CD14-positive monocyte (primary cell): Measurements from ENCODE around the gene TMEM151A. TPM values are rescaled to one million over a fixed set of nuclear protein-coding genes. Genes with fewer than 3 reads are reported as not detected.

Source experiments
- DNase-seq, 3 donors: peaks; one replicate each; pipeline ENCODE4 v3.0.0-alpha.2; 2011 to 2022
- H2AFZ ChIP-seq: 2 replicates; pipeline ENCODE4 v1.6.0; 2012; ENCODE audit warnings: mild to moderate bottlenecking, low read depth, low read length, inconsistent platforms; ENCODE audit not compliant: insufficient read depth, poor library complexity, severe bottlenecking
- H3K27ac ChIP-seq, 2 donors: 1 replicate in 1 of 2; 2 replicates in 1 of 2; pipeline ENCODE4 v1.5.1; 2012 to 2013; ENCODE audit warnings: low read length in 2 of 2, control low read depth in 1 of 2, inconsistent platforms in 1 of 2, low read depth in 1 of 2, mild to moderate bottlenecking in 1 of 2
- H3K27me3 ChIP-seq, 2 donors: one replicate each; pipeline versions ENCODE4 v1.6.0 to v1.6.1; 2011 to 2013; ENCODE audit warnings: low read length in 2 of 2; ENCODE audit not compliant: control insufficient read depth in 2 of 2, insufficient read depth in 2 of 2
- H3K36me3 ChIP-seq, 2 donors: replicated peaks in 1 of 2; 1 replicate in 1 of 2; 2 replicates in 1 of 2; pipeline versions ENCODE4 v1.5.1 to v1.6.1; 2012 to 2013; ENCODE audit warnings: low read length in 2 of 2, control low read depth in 1 of 2, inconsistent platforms in 1 of 2, mild to moderate bottlenecking in 1 of 2; ENCODE audit not compliant: insufficient read depth in 2 of 2, control insufficient read depth in 1 of 2
- H3K4me1 ChIP-seq, 2 donors: 1 replicate in 1 of 2; 2 replicates in 1 of 2; pipeline versions ENCODE4 v1.5.1 to v1.6.1; 2012 to 2013; ENCODE audit warnings: low read length in 2 of 2, control low read depth in 1 of 2, inconsistent platforms in 1 of 2, mild to moderate bottlenecking in 1 of 2, moderate library complexity in 1 of 2; ENCODE audit not compliant: insufficient read depth in 2 of 2, control insufficient read depth in 1 of 2
- H3K4me2 ChIP-seq: replicated peaks from 2 replicates; pipeline ENCODE3; 2012; ENCODE audit warnings: low read length, moderate library complexity, mild to moderate bottlenecking; ENCODE audit not compliant: poor library complexity, severe bottlenecking; ENCODE audit errors: extremely low read depth
- H3K4me3 ChIP-seq, 3 experiments: fragments of 200-600 bp in 1 of 3; sonication (generic) in 1 of 3; replicated peaks in 1 of 3; 1 replicate in 2 of 3; 2 replicates in 1 of 3; pipeline ENCODE4 v1.5.1; 2011 to 2013; ENCODE audit warnings: low read length in 3 of 3, mild to moderate bottlenecking in 3 of 3, control low read depth in 2 of 3, low read depth in 2 of 3, inconsistent platforms in 1 of 3, moderate library complexity in 1 of 3
- H3K79me2 ChIP-seq: 2 replicates; pipeline ENCODE4 v1.6.0; 2012; ENCODE audit warnings: mild to moderate bottlenecking, control low read depth, inconsistent platforms, low read length, moderate library complexity; ENCODE audit not compliant: insufficient read depth
- H3K9ac ChIP-seq: 2 replicates; pipeline ENCODE4 v1.6.0; 2017; ENCODE audit warnings: low read length, mild to moderate bottlenecking; ENCODE audit not compliant: insufficient read depth, poor library complexity, severe bottlenecking
- H3K9me3 ChIP-seq, 2 donors: replicated peaks in 1 of 2; 1 replicate in 1 of 2; 2 replicates in 1 of 2; pipeline versions ENCODE4 v1.5.1 to v1.6.1; 2012 to 2013; ENCODE audit warnings: low read length in 2 of 2, control low read depth in 1 of 2; ENCODE audit not compliant: control insufficient read depth in 1 of 2, insufficient read depth in 1 of 2
- H4K20me1 ChIP-seq: 2 replicates; pipeline ENCODE4 v1.6.0; 2012; ENCODE audit warnings: mild to moderate bottlenecking, low read length, control low read depth, moderate library complexity; ENCODE audit not compliant: insufficient read depth
- H3K27ac Mint-ChIP-seq, 7 donors: one replicate each; pipeline ENCODE4 v1.8.0; 2020; ENCODE audit warnings: mild to moderate bottlenecking in 7 of 7, mixed read lengths in 7 of 7, moderate library complexity in 6 of 7, inconsistent platforms in 2 of 7
- H3K27me3 Mint-ChIP-seq, 3 donors: one replicate each; pipeline ENCODE4 v1.8.0; 2021 to 2022; ENCODE audit warnings: low read depth in 3 of 3, mild to moderate bottlenecking in 3 of 3, mixed read lengths in 3 of 3, moderate library complexity in 3 of 3, inconsistent platforms in 1 of 3
- H3K36me3 Mint-ChIP-seq, 2 donors: one replicate each; pipeline ENCODE4 v1.8.0; 2020; ENCODE audit warnings: mixed read lengths in 2 of 2, inconsistent platforms in 1 of 2, mild to moderate bottlenecking in 1 of 2
- H3K4me1 Mint-ChIP-seq: one replicate; pipeline ENCODE4 v1.8.0; 2020; ENCODE audit warnings: mild to moderate bottlenecking, mixed read lengths
- H3K4me3 Mint-ChIP-seq, 2 donors: one replicate each; pipeline ENCODE4 v1.8.0; 2020; ENCODE audit warnings: mild to moderate bottlenecking in 2 of 2, mixed read lengths in 2 of 2, moderate library complexity in 1 of 2
- H3K9me3 Mint-ChIP-seq, 7 donors: one replicate each; pipeline ENCODE4 v1.8.0; 2020 to 2022; ENCODE audit warnings: mixed read lengths in 7 of 7, mild to moderate bottlenecking in 6 of 7, moderate library complexity in 6 of 7, inconsistent platforms in 2 of 7
- CTCF ChIP-seq: fragments of 200-600 bp; IDR thresholded peaks from one replicate; pipeline ENCODE4 v1.8.0; 2022; ENCODE audit warnings: antibody characterized with exemption, mild to moderate bottlenecking
- WGBS: methylation state at CpG from one replicate; pipeline ENCODE4 v1.1.5; 2013; ENCODE audit warnings: missing lambda C conversion rate; ENCODE audit not compliant: insufficient coverage; 5-methylcytosine and 5-hydroxymethylcytosine counted together
- intact Hi-C, 2 donors: fragments of 100-400 bp; cut with micrococcal nuclease; formaldehyde crosslinking; loops; one replicate each; pipeline versions ENCODE4 v1.15.0 to v1.15.1; 2023
- polyA plus RNA-seq, 3 donors: library from polyadenylated mRNA; depleted of rRNA in 1 of 3; unstranded in 2 of 3; stranded (reverse) in 1 of 3; fragments of 300-500 nt in 2 of 3; fragments of >200 nt in 1 of 3; fragmentation: Illumina TruSeq in 2 of 3; gene quantifications; 1 replicate in 2 of 3; 2 replicates in 1 of 3; pipeline ENCODE4 v1.2.3, GENCODE V29; 2012 to 2021

The TMEM151A gene
- polyA plus RNA-seq, 3 donors, result not detected

- no peak overlapping the region for H3K4me3 ChIP-seq
- H2AFZ ChIP-seq, result no peak overlapping the region
- H3K36me3 Mint-ChIP-seq, result peaks cover 53 to 61% of the 10 kb centered on the region in 2 donors
- H3K27ac ChIP-seq, result no peak overlapping the region
- H3K4me2 ChIP-seq, result no peak overlapping the region
- TF ChIP-seq CTCF, result no peak
- 90% methylated on average over 9 of the region's 14 CpGs for WGBS
- no peak overlapping the region for H3K9ac ChIP-seq
- no peaks in the 10 kb centered on the region for H3K9me3 ChIP-seq
- peaks cover 36% of the 10 kb centered on the region for H3K79me2 ChIP-seq
- H3K27me3 Mint-ChIP-seq, result no peaks in the 10 kb centered on the region
- intact Hi-C loops, result no loop called here
- H3K27ac Mint-ChIP-seq, result peak overlapping the region in 1 of 7 donors; percentile 79
- no peaks in the 10 kb centered on the region for H3K27me3 ChIP-seq
- peak in 1 of 3 donors; percentile 2 for DNase-seq
- no peak overlapping the region for H3K4me3 Mint-ChIP-seq
- H3K4me1 ChIP-seq, result peaks cover 33 to 42% of the 10 kb centered on the region in 2 donors
- peaks cover 37% of the 10 kb centered on the region for H3K4me1 Mint-ChIP-seq
- H4K20me1 ChIP-seq, result peaks cover 41% of the 10 kb centered on the region
- no peaks in the 10 kb centered on the region for H3K9me3 Mint-ChIP-seq
- H3K36me3 ChIP-seq, result peaks cover 50 to 68% of the 10 kb centered on the region in 2 donors
Measured at GRCh38 chr11:66339686-66340483, 48.2 kb downstream of the TMEM151A start.

- Histone ChIP-seq H3K79me2 (peaks cover 28% of the 10 kb centered on the region), H2AFZ (no peak overlapping the region), H3K9me3 (no peaks in the 10 kb centered on the region), H3K4me2 (no peak overlapping the region), H3K27me3 (no peaks in the 10 kb centered on the region), H3K4me1 (peaks cover 31 to 38% of the 10 kb centered on the region in 2 donors), H3K9ac (no peak overlapping the region), H3K27ac (no peak overlapping the region), H3K4me3 (no peak overlapping the region), H4K20me1 (peaks cover 36% of the 10 kb centered on the region), H3K36me3 (peaks cover 50 to 68% of the 10 kb centered on the region in 2 donors)
- peaks cover 53 to 61% of the 10 kb centered on the region in 2 donors for H3K36me3 Mint-ChIP-seq
- H3K27me3 Mint-ChIP-seq, result no peaks in the 10 kb centered on the region
- intact Hi-C loops, result no loop called here
- peaks cover 34% of the 10 kb centered on the region for H3K4me1 Mint-ChIP-seq
- H3K27ac Mint-ChIP-seq, result peak overlapping the region in 2 of 7 donors; percentile 41 to 46
- H3K9me3 Mint-ChIP-seq, result no peaks in the 10 kb centered on the region
- 98% methylated on average over 21 of the region's 28 CpGs for WGBS
- peak in 1 of 3 donors; percentile 3 for DNase-seq
- no peak overlapping the region for H3K4me3 Mint-ChIP-seq
- no peak for TF ChIP-seq CTCF
Measured at GRCh38 chr11:66340596-66341501, 49.2 kb downstream of the TMEM151A start.
